Effector CD4-positive, alpha-beta T cell (primary cell): Measurements from ENCODE around the gene SND1.

ENCODE experiments used
- DNase-seq: peaks from one replicate; pipeline ENCODE4 v3.0.0-alpha.2; 2020
- total RNA-seq: gene quantifications from one replicate; lab custom pipeline; 2026; lab: John Stamatoyannopoulos, UW

SND1 gene
- 116 reads per million, percentile 85 among the genes with 10 or more reads in this experiment for total RNA-seq

DNA sequence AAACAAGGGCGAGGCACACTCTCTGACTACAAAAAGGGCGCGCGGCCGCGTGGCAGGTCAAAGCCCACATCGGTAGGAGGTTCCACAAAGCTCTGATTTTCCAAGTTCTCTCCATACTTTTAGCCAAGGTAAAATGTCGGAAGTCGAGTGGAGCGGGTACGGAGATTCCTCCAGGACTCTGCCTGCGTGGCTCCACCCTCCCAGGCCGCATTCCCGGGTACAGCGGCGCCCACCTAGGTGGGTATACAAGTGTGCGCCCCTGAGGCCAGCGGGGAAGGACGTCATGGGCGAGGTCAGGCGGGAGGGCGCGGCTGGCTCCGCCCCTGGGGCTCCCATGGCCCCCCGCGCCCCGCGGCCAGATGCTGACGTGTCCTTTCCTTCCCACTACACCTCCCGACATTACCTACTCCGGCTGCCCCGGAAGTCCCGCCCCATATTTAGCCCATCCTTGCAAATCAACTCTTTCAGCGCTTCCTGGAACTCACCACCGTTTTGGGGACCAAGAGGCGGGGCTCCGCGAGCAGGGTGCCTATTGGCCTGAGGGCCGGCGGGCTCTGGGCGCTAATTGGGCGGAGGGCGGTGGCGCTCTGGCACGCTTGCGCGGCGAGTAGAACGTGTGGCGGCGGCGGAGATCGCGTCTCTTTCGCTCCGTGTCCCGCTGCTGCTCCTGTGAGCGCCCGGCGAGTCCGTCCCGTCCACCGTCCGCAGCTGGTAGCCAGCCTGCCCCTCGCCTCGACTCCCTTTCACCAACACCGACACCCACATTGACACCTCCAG is at the start of gene SND1:
SND1 (plus strand) TSS at position 639 of the 777 bp plus-strand sequence. CDS start 180 bp downstream, outside the sequence.
- DNase-seq = peak; percentile 98

DNA sequence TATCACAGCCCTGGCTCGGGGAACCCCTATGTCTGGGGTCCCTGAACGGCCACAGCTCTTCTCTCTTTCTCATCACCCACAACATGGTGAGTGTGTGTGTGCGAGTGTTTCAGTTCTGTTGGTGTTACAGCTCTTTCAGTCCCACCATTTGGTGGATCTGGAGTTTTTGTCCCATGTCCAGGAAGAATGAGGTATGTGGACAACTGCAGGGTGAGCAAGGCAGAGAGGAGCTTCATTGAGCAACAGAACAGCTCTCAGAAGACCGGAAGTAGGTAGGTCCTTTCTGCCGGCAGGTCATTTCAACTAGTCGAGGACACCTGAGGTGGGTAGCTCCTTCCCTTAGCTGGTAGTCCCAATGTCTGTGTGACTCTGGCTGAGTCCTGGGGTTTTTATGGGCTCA is 43.5 kb upstream of the SND1 start:
- no peak for DNase-seq

DNA sequence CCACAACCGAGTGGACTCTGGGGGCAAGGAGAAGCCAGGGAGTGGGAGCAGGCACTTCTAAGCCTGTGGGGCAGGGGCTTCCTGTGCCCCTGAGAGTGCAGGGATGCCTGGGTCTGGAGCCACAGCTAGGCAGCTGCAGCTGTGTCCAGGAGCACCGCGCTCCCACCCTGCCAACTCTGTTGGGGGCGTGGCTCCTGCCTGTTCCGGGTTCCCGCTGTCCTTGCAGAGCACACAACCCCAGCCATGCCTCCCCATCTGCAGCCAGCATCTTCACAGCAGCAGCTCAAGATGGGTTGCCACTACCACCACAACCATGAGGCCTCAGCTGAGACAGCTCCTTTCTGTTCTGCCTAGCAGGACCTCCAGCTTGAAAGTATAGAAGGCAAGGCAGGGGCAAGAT is 42.7 kb upstream of the SND1 start:
- no peak for DNase-seq

DNA sequence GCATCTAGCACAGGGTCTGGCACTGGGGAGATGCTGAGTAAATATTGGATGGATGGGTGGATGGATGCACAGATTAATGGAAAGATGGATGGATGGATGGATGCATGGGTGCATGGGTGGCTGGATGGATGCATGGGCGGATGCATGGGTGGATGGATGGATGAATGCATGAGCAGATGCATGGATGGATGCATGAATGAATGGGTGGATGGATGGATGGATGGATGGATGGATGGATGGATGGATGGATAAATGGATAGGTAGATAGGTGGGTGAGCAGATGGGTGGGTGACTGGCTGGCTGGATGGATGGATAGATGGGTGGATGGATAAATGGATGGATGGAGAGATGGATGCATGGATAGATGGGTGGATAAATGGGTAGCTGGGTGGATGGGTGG is 39.7 kb upstream of the SND1 start:
- no peak for DNase-seq

DNA sequence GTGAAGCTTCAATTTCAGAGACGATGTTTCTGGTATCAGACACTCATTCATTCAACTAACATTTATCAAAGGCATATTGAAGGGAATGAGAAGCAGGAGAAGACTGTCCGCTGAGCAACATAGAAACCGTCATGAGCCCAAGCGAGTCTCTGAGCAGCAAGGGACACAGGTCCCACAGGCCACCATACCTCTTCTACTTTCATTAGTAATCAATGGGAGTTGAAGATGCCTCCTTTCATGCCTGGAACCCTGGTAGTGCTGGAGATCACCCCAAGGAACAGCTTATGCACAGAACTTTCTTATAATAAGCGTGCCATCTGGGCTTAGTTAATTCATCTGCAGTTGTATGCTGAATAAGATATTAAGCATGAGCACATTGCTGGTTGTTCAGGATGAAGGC is 35.3 kb upstream of the SND1 start:
- no peak for DNase-seq

DNA sequence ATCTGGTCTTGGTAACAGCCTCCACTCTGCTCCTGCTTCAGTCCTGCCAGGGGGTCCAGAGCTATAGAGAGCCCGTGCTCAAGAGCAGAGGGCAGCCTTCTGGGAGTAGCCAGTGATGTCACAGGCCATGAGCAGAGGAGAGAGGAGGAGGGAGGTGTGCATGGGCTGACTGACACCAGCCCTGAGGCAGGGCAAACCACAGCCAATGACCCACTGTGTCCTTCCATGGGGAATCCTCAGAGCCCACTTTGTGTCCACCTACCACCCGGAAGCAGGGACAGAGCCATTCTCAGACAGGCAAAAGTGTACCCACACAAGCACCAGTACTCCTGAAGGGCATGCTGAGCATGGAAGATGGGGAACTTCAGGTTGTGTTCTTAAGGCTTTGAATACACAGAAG is 34.0 kb upstream of the SND1 start, which contains the start of gene PAX4:
PAX4 (minus strand) TSS at position 101 of the 400 bp plus-strand sequence. CDS start 2,214 bp downstream, outside the sequence.
- no peak for DNase-seq

DNA sequence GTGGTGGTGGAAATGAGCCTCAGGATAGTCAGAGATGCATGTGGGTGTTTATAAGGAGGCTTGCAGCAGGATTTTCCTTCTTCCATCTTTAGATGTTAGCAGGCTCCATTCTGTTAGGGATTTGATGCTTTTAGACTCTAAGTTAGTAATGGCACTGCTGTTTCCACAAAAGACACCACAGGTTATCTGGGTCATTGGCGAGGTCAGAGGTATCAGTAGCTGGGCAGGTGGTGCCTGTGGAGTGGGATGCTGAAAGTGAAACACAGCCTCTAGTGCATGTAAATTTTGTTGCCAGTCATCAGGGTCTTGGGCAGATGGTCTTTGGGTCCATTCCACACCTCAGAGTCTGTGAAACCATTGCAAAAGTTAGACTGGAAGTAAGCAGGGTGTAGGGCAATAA is 33.2 kb upstream of the SND1 start:
- DNase-seq = no peak

DNA sequence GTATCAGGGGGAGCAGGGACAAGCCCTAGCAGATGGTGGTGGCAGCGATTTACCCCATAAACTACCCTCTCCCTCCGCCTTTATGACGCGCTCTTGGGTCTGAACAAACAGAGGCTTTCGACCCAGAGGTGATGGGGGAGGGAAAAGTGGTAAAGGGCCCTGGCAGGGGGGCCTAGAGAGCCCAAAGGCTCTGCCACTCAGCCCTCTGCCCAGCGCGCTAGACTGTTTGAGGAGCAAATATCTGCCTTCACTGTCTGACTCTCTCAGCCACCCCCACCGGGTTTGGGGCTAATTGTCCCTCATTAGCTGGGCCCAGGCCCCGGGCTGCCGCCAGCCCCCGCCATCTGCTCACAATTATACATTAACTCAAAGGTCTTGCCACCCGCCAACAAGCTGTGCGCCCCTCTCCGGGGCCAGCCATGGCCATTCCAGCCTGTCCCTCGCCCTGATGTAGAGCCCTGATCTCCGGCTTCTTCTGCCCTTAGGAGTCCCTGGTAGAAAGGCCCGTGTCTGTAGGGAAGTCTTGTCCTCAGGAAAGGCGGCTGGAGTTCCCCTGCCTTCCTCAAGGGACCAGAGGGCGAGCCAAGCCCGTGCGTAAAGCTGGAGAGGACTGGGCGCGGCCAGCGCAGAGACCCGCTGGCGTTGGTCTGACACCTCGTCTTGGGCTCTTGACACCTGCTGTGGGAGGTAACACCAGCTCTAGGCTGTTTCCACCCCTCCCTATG is 32.2 kb upstream of the SND1 start:
- no peak for DNase-seq

DNA sequence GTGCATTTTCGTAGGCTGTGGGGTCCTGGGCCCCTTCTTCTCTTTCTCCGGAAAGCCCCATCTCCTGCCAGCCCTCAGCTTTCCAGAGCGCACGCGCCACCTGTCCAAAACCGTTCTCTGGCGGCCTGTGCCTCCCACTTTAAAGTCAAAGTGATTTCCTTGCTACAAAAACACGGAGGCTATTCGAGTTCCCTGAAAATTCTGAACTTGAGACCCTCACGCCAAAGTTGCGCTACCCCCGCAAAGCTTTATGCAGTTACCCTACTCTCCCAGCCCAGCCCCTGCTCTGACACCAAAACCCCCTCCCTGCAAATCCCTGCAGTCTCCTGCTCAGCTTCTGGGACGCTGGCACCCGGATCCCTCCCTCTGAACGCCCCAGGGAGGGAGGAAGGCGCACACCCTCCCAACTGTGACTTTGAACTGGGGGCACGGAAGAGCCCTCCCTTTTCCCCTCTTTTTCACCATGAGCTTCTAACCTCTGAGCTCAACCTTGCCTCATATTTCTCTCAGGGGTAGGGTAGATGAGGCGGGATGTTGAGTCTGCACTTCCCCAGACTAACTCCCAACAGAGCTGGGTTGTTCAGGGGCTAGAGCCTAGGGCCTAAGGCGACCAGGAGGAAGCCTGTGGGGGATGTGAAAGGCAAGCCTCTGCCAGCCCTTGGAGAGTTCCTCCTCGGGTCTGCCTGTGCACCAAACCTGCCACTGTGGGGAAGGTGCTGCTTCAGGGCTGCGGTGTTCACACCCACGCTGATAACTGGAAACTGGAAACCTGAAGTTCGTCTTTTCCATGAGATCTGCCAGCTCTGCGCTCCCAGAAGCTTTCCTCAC is 31.4 kb upstream of the SND1 start:
- no peak for DNase-seq

DNA sequence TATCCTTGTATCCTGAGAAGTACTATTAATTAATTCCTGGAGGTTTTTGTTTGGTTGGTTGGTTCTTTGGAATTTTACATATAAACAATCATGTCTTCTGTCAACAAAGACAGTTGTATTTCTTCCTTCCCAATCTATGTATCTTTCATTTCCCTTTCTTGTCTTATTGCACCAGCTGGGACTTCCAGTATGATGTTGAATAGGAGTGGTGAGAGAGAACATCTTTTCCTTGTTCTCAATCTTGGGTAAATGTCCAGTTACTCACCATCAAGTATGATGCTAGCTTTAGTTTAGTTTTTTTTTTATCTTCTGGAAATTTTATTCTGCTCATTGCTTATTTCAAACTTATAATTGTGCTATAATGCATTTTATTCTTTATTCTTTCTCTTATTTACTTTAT is 26.7 kb upstream of the SND1 start:
- no peak for DNase-seq

DNA sequence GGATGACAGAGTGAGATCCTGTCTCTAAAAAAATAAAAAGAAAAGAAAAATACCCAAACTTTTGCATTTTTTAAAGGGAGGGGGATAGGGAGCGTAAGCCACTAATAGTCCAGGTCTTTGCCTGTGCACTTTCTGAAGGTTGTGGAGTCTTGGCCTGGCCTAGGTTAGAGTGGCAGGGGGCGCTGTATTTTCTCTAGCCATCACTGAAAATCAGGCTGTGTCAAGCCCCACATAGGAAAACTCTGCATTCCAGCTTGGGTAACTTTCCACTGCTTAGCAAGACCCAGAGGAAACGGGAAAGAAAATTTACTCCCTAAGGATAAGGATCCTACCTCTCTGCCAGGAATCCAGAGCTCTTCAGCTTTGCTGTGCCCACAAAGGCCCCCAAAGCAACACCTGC is 23.5 kb upstream of the SND1 start:
- no peak for DNase-seq

DNA sequence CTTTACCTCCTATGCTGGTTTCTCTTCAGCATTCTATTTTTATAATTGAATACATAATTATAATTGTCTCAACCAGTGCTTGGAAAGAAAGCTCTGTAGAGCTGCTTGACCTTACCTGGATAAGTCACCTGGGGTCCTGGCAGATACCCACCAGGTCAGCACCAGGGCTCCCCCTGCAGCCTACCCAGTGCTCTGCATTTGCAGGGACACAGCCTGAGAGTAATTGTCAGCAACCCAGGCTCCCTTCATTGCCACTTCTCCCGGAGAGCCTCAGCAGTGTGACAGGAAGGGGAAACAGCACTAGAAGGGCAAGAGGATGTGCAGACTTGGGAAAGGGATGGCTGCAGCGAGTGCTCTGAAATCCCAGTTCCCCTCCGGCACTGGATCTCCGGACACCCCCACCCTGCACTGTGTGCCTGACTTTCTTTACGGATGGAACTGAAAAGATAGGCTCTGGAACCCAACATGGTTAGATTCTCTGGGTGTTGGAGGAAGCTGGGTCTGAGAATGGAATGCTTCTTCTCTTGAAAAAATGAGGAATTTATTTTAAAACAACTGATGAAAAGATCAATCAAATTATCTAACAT is 22.6 kb upstream of the SND1 start:
- no peak for DNase-seq

DNA sequence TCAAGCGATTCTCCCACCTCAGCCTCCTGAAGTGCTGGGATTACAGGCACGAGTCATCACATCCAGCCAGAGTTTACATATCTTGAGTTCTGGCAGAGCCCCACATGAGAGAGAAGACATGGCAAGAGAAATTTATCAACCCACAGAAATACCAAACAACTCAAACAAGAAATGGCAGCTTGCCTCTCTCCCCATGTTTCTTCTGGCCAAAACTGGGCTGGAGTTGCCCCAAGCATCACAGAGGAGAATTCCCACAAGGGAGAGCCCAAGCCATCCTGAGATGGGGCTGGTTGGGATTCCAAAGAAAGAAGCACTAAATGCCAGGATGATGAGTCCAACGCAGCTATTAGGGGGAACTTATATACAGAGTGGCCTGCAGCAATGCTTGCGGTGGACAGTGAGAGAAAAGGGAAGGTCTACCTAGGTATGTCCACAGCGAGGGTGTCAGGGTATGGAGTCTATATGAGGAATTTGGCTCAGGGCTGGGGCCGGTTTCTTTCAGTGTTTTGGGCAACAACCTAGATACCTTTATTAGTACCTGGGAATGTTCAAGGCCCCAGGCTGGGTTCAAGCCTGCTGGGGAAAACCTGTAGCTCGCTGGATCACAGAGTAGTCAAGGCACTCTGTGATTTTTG is 19.6 kb upstream of the SND1 start:
- DNase-seq = no peak

DNA sequence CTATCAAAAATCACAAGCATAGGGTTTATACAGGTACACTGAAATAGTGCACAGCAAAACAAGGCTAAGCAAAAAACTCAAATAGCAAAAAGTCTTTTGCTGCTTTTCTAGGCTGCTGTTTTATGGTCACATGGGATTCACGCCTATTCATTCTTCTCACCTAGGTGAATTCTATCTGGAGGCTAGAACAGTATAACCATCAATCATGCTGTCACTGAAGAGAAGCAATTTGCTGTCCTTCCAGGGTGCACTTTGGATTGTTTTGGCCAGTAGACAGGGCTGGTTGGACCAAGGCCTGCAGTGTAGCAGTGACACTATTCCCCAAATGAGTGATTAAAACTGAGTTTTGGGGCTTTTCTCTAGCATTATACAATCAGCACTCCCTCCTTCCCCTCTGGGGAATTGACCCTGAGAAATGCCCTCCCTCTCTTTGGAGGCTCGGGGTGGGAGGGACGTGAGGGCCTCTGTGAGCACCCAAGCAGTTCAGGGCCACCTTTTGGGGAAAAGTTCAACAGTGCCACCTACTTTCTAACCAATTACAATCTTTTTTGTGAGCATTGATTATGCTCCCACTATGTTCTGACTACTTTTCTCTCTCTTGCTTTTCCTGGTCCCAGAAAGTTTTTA is 16.2 kb upstream of the SND1 start:
- no peak for DNase-seq

DNA sequence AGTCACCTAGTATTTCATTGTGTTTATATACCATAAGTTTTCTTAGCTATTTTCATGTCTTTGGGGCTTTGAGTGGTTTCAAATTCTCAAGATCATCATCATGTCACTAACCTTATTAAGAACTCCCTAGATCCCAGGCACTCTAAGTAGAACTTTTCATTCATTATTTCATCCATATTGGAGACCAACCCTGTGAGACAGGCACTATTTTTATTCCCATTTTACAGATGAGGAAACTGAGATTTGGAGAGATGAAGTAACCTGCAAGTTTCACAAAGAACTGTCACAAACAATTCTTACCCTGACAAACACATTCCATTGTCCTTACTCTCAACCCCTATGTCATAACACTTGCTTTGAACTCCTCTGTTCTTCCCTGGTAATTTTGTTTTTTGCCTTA is 13.8 kb upstream of the SND1 start:
- DNase-seq = no peak

DNA sequence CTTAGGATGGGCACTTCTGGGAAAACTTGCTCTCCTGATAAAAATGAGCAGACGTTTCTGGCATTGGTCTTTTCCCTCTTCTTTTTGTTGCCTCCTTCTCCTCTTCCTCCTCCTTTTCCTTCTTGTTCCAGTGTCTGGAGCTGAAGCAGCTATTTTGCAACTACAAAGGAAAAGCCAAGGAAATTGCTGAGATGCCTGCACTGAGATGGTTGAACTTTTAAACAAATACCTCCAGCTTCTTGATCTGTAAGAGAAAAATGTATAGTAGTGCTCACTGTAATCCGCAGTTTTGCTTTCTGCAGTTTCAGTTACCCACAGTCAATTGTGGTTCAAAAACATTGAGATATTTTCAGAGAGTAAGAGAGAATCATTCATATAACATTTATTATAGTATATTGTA is 7.5 kb upstream of the SND1 start:
- DNase-seq = no peak

DNA sequence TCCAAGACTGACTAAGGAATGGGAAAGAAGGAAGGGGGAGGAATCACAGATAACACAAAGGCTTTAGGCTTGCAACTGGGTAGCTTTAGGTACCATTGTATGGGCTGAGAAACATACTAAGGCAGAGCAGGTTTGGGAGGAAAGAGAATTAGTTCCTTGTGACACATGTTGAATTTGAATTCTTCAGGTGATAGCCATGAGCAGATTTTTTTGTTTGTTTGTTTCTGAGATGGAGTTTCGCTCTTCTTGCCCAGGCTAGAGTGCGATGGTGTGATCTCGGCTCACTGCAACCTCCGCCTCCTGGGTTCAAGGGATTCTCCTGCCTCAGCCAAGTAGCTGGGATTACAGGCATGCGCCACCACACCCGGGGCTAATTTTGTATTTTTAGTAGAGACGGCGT is 4.4 kb upstream of the SND1 start:
- no peak for DNase-seq

DNA sequence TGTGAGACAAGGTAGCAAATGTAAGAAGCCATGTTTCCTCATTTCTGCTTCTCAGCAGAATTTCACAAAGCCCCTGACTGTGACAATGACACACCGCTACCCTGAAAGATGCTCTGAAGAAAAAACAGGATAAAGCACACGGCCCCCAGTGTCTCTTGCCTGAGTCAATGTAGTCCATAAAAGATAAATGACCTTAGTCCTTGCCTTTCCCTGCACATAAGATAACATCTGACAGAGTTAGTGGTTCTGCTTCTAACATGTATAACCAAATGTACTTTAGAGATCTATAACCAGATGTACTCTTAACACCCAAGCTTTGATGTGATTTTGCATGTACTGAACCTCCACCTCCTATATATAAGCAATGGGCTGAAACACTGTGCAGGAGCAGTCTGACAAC is 3.0 kb upstream of the SND1 start:
- DNase-seq = no peak

DNA sequence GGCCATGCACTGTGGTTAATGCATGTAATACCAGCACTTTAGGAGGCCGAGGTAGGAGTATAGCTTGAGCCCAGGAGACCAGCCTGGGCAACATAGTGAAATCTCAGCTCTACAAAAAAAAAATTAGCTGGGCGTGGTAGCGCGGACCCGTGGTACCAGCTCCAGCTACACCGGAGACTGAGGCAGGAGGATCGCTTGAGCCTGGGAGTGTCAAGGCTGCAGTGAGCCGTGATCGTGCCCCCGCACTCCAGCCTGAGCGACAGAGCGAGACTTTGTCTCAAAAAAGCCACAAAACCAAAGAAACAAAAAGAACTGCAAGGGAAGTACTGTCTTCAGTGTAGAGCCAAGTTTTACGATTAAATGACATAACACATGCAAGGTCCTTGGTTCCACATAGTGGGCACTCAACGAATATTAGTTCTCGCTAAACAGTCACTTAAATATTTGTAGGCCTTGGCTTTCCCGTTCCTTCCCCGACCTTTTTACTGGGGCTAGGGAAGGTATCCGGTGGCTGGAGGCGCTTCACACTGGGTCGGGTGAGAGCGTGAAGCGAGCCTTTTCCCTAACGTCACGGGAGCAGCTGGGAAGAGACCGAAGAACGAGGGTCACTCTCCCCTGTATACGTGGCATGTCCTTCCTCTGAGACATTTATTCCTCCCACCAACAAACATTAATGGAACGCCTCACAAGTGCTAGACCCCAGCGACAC is 993 bp upstream of the SND1 start:
- no peak for DNase-seq

DNA sequence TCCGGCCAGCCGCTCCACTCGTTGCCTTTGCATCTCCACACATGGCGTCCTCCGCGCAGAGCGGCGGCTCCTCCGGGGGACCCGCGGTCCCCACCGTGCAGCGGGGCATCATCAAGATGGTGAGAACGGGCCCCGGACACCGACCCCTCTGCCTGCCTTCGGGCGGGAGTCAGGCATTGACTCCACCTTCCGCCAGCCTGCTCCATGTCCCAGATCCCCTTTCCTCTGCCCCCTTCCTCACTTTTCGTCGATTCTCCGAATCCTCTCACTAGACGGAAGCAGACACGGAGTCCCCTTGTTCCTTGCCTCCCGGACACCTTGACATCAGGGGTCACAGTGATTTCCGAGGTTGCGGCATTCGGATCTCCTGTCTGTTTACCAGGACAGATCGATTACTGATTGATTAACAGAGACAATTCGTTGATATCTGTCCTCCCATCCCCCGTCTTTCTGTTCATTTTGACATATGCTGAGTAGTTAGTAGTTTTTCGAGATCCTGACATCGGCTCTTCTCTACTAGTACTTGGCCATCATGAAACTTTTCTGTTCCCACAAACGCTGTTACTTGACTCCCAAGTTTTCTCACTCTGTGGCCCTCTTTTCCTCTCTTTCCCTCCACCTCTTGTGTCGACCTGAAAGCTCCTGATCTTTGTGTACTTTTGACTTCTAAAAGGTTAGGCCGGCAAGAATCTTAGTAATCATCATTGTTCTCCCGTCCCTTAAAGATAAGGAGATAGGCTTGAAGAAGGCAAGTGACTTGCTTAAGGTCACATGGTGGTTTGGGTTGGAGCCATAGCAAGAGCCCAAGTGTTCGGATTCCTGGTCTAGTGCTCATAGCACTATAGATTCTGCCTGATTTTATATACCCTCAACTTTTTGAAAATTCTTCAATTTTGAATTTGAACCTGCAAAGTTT is 597 bp downstream of the SND1 start:
- no peak for DNase-seq
